Activated T-helper 1 cell treated with anti-CD3 and anti-CD28 coated beads, Interleukin-2, amount 50 U/mL, for 16 hours (primary cell): Measurements from ENCODE around the gene BHMT.

Experiments used
- DNase-seq, 2 donors: peaks; one replicate each; pipeline ENCODE4 v3.0.0-alpha.2; 2020; ENCODE audit warnings: low read depth in 1 of 2, low spot score in 1 of 2

The BHMT gene

DNA sequence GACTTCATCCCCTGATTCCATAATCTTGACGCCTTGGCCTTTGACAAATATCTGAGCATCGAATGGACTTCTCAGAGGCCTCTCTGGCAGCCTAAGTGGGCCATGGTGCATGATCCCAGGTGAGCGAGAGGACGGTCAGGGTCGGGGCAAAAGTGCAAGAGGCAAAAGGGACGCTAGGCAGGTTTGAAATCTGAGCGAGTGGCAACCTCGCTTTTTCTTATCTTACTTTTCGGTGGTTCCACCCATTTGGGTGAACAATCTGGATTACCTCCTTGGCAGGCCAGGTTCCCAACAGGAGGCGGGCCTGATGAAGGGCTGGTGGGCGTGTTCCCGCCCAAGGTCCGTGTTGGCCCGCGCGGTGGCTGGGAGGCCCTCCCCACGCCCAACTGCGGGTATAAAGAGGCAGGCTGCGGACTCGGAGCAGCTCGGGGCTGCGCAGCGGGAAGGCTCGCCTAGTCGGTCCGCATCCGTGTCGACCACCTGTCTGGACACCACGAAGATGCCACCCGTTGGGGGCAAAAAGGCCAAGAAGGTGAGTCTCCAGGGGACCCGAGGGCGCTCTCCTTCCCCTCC is at the start of gene BHMT:
Gene BHMT (plus strand): TSS at position 423 of the 573 bp plus-strand sequence. CDS start 77 bp downstream, at position 500.
- DNase-seq: no peak

- no peak for DNase-seq
These were observed 49.2 kb upstream of the BHMT start for GRCh38 chr5:79062436-79062835.

GRCh38 chr5:79069488-79070349 is 41.9 kb upstream of the BHMT start, which contains the start of the genes BHMT2 and DMGDH:
BHMT2 (plus strand) TSS chr5:79069767; CDS start chr5:79069783, 16 bp downstream.
DMGDH (minus strand) TSS chr5:79069674; CDS start chr5:79069620, 54 bp downstream.
- DNase-seq: no peak

- DNase-seq: no peak
These were observed 41.3 kb upstream of the BHMT start for GRCh38 chr5:79070350-79070667.

GRCh38 chr5:79074641-79075040 is 37.0 kb upstream of the BHMT start:
- no peak for DNase-seq

DNA sequence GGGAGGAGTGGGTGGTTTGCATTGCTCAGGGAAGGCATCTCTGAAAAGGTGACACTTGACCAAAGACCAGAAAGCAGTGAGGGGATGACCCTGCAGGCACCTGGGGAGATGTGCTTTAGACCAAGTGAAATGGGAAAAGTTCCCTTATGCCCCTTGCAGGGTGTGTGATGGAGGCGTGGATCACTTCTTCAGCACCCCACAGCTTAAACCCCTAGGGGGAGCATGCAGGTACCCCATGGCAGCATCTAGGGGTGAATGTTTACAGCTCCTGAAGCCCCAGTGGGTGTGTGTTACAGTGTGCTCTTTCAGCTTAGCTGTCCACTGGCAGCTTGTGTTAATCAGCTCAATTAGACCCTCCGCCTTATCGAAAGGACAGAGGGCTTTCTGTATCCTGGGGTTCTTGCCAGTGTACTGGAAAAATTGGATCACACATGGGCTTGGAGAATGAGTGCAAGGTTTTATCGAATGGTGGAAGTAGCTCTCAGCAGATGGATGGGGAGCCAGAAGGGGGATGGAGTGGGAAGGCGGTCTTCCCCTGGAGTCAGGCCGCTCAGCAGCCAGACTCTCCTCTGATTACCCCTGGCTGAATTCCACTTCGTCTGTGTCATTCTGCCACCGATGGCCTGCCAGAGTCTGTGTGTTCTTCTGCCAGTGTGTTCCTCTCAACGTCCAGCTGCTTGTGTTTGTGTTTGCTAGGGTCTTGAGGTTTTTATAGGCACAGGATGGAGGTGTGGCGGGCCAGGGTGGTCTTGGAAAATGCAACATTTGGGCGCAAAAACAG is 35.8 kb upstream of the BHMT start:
- DNase-seq: no peak

DNA sequence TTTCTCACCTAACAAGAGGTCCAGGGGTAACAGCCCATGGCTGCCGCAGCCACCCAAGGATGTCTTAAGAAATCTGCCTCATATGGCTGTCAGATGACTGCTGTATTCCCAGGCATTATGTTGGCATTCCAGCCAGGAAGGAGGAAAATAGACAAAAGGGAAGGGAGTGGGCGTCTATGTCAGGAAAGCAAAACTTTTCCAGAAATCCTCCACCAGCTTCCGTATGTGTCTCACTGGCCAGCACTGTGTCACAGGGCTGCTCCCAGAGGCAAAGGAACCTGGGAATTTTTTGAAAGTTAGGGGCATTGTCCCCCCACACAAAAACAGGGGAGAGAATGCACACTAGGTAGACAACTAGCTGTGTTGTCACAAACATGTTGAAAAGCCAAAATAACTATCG is 34.8 kb upstream of the BHMT start:
- no peak for DNase-seq

- no peak for DNase-seq
These were observed 33.8 kb upstream of the BHMT start for GRCh38 chr5:79077680-79078365.

DNA sequence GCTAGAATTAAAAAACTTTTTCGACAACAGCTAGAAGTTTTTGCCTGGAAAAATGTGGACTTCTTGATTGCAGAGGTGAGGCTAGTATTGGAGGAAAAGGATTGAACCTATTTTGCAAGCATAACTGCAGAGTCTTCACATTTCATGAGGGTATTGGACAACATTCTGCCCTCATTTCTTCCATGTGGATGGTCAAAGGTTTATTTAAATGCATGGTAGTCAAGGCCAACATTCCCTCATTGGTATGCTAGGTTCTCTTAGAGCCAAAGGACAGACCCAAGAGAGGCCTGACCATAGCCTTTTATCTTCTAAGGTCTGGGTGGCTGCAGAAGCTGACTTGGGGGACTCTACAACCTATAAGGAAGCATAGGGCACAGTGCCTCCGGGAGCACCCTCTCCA is 30.8 kb upstream of the BHMT start:
- no peak for DNase-seq

DNA sequence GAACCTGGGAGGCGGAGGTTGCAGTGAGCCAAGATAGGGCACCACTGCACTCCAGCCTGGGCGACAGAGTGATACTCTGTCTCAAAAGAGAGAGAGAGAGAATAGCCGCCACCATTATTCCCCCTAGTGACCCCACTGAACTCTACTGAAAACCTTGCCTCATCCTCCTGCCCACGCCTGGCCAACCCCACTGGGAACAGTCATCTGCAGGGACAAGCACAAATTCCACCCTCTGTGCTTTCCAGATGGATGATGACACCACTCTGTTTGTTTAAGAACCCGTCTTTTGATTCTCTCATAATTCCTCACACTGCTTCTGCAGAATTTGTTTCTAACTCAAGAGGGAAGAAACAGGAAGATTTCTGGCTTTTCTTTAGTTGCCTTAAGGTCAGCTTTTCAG is 29.8 kb upstream of the BHMT start:
- no peak for DNase-seq

GRCh38 chr5:79086116-79086515 is 25.5 kb upstream of the BHMT start:
- DNase-seq: no peak

GRCh38 chr5:79088507-79088906 is 23.1 kb upstream of the BHMT start:
- DNase-seq: no peak

- no peak for DNase-seq
These were observed 20.5 kb upstream of the BHMT start for GRCh38 chr5:79091064-79091463.

GRCh38 chr5:79093762-79094161 is 17.8 kb upstream of the BHMT start:
- no peak for DNase-seq

DNA sequence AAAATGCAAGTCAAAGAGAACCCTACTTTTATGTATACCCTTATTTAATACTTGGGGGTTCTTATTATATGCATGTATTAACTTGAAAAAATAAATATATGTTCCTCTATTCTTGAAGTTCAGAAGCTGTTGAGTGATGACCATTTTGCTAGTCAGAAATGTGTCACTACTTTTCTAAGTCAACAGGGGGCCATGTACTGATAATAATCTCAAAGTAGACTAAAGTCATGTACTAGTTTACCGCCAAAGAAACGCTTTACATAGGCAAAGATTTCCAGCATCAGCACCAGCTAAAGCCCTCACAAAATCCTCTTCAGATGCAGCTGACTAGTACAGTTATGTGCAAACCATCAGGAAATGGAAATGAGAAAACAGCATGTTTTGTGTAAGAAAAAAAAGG is 5.7 kb upstream of the BHMT start:
- DNase-seq: no peak

DNA sequence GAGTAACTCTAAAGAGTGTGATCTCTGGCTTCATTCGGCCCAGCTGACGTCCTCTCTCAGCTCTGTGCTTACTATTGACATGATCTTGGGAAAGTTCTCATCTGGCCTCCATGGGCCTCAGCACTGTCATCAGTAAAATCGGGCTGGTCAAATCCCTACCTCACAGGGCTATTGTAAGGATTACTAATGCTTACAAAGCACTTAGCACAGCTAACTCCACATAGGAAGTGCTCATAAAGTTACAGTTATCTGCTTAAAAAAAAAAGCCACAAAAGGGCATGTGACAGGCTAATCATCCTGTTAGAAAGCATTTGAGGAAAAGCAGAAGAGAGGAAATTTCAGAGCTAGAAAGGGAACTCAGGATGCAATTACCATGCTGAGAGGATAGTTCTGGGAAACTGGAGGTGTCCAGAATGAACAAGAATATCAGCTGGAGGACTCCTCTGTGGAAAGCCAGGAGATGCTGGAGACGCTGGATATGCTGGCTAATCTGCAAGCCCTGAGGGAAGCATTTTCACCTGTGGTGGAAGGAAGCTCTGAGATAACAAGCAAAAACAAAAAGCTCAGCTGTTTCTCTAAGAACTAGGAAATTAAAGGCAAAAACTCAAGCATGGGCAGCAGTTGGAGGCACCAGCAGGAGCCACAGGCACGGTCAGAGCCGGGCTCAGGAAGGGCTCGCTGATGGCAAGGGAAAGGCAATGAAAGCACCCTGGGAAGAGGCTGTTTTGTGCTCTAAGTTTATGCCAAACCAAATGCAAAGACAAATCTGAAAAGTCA is 4.4 kb upstream of the BHMT start:
- no peak for DNase-seq

GRCh38 chr5:79108086-79108485 is 3.5 kb upstream of the BHMT start:
- DNase-seq: no peak

DNA sequence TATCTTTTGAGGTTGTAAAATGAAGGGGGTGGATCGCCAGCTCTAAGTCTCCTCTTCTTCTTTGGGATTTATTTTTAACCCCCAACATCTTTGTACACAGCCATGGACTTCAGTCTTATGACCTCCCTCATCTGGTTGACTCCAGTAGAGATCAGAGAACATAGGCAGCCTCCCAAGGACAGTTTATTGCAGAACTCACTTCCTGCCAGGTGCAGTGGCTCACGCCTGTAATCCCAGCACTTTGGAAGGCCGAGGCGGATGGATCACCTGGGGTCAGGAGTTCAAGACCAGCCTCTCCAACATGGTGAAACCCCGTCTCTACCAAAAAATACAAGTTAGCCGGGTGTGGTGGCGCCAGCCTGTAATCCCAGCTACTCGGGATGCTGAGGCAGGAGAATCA is 2.8 kb upstream of the BHMT start:
- no peak for DNase-seq

- no peak for DNase-seq
These were observed 1.8 kb upstream of the BHMT start for GRCh38 chr5:79109527-79110492.
